Effector memory CD4-positive, alpha-beta T cell (primary cell): Measurements from ENCODE around the gene MAML2.

ENCODE experiments used
- DNase-seq, 3 donors: peaks; one replicate each; pipeline ENCODE4 v3.0.0-alpha.2; 2020
- H3K27ac ChIP-seq: 2 replicates; pipeline ENCODE4 v1.7.0; 2013; ENCODE audit warnings: mild to moderate bottlenecking, low read length, moderate library complexity; ENCODE audit not compliant: insufficient read depth, poor library complexity, severe bottlenecking
- H3K27me3 ChIP-seq: replicated peaks from 2 replicates; pipeline ENCODE4 v1.7.0; 2013; ENCODE audit warnings: mild to moderate bottlenecking, low read length; ENCODE audit not compliant: insufficient read depth, control insufficient read depth, poor library complexity, severe bottlenecking
- H3K36me3 ChIP-seq: 2 replicates; pipeline ENCODE4 v1.7.0; 2013; ENCODE audit warnings: mild to moderate bottlenecking, low read length, moderate library complexity; ENCODE audit not compliant: control insufficient read depth, insufficient read depth
- H3K4me1 ChIP-seq: 2 replicates; pipeline ENCODE4 v1.7.0; 2013; ENCODE audit warnings: low read length, mild to moderate bottlenecking; ENCODE audit not compliant: control insufficient read depth, insufficient read depth, poor library complexity, severe bottlenecking
- H3K4me3 ChIP-seq: 2 replicates; pipeline ENCODE4 v1.7.0; 2013; ENCODE audit warnings: low read length, low read depth, mild to moderate bottlenecking; ENCODE audit not compliant: insufficient read depth, poor library complexity, severe bottlenecking
- H3K9me3 ChIP-seq: 2 replicates; pipeline ENCODE4 v1.7.0; 2013; ENCODE audit warnings: mild to moderate bottlenecking, low read length, moderate library complexity; ENCODE audit not compliant: control insufficient read depth

The MAML2 gene

DNA sequence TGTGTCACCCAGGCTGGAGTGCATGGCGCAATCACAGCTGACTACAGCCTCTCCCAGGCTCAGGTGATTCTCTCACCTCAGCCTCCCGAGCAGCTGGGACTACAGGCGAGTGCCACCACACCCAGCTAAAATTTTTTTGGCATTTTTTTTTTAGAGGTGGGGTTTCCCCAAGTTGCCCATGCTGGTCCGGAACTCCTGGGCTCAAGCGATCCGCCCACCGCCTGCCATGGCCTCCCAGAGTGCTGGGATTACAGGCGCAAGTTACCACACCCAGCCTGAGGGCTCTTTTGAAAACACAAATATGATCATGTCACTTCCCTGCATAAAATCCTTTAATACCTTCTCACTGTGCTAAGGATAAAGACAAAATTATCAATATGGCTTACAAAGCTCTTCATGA, 88.1 kb downstream of the MAML2 start:
- Histone ChIP-seq H3K4me3 (no peak overlapping the region), H3K36me3 (no peaks in the 10 kb centered on the region), H3K9me3 (no peaks in the 10 kb centered on the region), H3K4me1 (peaks cover 64% of the 10 kb centered on the region), H3K27ac (peak overlapping the region; percentile 58), H3K27me3 (no peaks in the 10 kb centered on the region)
- no peak for DNase-seq

DNA sequence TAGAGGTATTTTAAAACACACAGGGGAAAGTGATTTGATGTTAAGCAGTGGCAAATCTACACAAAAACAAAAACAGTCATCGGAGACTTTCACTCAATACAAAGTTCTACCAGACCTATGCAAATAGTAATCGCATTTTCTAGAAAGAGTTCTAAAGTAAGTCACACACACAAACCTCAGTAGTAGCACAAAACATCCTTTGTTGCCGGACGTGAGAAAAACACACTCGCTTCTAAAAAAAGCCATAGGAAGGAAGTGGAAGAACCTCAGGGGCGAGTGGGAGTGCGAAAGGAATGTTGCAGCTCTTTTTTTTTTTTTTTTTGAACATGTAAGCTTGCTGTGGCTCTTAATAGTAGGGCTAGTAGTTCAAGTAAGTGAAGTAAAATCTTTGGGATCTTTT, 88.9 kb downstream of the MAML2 start:
- no peak for DNase-seq
- peak overlapping the region; percentile 58 for H3K27ac ChIP-seq
- no peaks in the 10 kb centered on the region for H3K9me3 ChIP-seq
- no peaks in the 10 kb centered on the region for H3K27me3 ChIP-seq
- no peaks in the 10 kb centered on the region for H3K36me3 ChIP-seq
- H3K4me3 ChIP-seq, result peak overlapping the region; percentile 12
- peaks cover 57% of the 10 kb centered on the region for H3K4me1 ChIP-seq

DNA sequence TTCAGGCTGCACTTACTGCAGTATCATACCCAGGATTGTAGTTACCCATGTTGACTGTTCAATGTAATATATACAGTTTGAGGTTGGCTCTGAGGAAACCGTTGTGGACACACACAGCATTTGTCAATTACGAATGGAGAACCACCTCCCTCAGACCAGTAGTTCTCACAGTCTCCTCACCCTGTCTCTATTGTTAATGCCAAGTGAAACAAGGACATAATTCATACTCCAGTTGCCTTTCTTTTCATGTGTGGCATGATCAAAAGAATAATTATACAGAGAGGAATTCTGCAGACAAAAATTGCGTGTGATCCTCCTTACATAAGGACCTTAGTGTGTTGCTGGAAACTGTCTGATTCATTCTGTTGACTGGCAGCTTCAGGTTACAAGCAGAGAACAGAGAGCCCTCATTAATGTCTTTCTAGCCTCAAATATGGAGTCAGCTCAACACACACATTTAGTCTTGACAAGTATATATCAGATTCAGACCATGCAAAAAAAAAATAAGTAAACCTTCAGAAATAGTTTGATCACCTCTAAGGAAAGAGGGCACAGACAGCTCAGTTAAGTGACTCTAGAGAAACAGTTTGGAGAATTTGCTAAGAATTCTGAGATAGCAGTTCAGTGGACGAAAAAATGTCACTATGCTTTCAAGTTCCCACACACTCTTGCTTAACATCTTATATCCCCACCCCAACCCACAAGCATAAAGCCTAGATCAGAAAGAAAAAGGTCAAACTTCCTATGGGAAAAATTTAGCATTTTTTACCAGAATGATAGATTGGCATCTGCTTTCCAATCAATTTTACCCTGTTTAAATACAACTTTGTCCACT, 96.1 kb downstream of the MAML2 start:
- DNase-seq, result no peak
- Histone ChIP-seq H3K4me3 (no peak overlapping the region), H3K9me3 (no peaks in the 10 kb centered on the region), H3K27ac (no peak overlapping the region), H3K4me1 (peaks cover 8% of the 10 kb centered on the region), H3K36me3 (no peaks in the 10 kb centered on the region), H3K27me3 (no peaks in the 10 kb centered on the region)

DNA sequence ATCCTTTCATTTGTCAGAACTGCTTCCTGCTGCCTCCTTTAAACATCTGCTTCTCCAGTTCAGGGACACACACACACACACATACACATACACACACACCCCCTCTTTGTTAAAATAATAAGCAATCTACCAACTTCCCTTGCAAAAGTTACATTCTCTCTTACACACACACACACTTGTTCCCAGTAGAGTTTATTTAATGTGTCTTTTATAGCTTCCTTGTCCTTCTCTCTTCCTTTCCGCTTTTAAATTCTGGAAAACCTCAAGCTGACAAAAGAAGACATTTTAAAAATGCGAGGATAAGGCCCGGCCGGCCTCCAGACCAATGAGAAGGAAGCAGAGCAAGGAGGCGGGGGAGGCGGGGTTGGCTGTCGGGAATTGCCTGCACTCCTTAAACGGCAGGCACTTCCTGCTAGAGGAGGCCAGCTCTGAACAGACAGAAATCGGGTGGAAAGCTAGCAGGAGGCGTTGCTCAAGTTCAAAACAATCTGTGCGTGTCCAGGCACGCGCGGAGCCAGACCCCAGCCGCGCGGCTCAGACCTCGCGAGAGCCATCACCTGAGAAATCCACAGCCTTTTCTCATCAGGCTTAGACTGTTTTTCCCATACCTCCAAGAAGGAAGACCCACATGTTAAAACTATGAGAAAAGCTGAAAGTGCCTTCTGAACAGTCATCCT, 99.9 kb downstream of the MAML2 start:
- H3K4me3 ChIP-seq, result peak overlapping the region; percentile 46
- no peaks in the 10 kb centered on the region for H3K27me3 ChIP-seq
- H3K27ac ChIP-seq, result peak overlapping the region; percentile 69
- H3K36me3 ChIP-seq, result no peaks in the 10 kb centered on the region
- H3K9me3 ChIP-seq, result no peaks in the 10 kb centered on the region
- DNase-seq, result peak; percentile 60 to 69 (median 67)
- H3K4me1 ChIP-seq, result peaks cover 8% of the 10 kb centered on the region

DNA sequence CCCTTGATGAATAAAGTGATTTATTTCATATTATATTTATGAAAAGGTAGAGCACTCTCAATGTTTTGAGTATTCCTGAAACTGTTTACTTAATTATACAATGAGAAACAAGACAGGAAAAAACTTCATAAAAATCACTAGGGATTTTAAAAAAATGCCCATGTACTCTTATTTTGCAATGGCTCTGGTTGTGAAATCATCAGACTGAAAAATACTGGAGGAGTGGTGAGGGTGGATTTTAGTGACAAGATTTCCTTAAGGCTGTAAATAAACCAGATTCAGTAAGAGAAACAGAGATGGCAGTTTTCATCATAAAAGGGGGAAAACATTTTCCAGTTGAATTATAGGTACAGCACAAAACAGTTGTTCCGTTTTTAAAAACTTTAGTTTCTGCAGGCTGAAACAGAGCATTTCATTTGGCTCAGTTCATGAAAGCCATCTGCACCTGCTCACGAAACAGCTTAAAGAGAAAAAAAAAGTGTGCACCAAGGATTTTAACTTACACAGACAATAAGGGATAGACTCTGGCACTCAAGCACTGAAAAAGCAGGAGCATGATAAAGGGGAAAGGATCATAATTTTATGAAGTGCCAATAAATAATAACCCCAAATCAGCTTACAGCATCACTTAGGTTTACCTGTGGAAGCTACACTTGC, 100.7 kb downstream of the MAML2 start:
- peak overlapping the region; percentile 69 for H3K27ac ChIP-seq
- H3K36me3 ChIP-seq, result no peaks in the 10 kb centered on the region
- DNase-seq, result no peak
- H3K27me3 ChIP-seq, result no peaks in the 10 kb centered on the region
- no peaks in the 10 kb centered on the region for H3K9me3 ChIP-seq
- peak overlapping the region; percentile 46 for H3K4me3 ChIP-seq
- peaks cover 5% of the 10 kb centered on the region for H3K4me1 ChIP-seq

DNA sequence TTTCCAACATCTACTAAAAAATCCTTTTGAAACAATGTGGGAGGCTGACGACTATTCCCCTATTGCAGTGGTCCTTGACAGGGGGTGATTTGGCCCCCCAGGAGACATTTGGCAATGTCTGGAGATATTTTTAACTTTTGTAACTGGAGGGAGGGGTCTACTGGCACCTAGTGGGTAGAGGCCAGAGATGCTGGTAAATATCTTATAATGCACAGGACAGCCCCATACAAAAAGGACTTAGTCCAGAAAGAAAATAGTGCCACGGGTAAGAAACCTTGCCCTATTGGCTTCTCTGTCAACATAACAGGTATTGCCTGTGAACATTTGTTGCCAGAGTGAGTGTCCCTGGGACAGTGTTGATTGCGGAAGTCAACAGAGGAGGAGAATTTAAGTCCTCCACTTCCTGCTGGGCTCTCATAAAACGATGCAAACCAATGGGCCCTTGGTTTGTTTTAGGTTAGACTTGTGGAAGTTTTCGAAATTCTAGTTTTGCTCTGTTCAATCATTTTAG, 101.6 kb downstream of the MAML2 start:
- DNase-seq, result no peak
- H3K9me3 ChIP-seq, result no peaks in the 10 kb centered on the region
- H3K36me3 ChIP-seq, result no peaks in the 10 kb centered on the region
- no peak overlapping the region for H3K4me3 ChIP-seq
- H3K27me3 ChIP-seq, result no peaks in the 10 kb centered on the region
- H3K4me1 ChIP-seq, result peaks cover 5% of the 10 kb centered on the region
- no peak overlapping the region for H3K27ac ChIP-seq

DNA sequence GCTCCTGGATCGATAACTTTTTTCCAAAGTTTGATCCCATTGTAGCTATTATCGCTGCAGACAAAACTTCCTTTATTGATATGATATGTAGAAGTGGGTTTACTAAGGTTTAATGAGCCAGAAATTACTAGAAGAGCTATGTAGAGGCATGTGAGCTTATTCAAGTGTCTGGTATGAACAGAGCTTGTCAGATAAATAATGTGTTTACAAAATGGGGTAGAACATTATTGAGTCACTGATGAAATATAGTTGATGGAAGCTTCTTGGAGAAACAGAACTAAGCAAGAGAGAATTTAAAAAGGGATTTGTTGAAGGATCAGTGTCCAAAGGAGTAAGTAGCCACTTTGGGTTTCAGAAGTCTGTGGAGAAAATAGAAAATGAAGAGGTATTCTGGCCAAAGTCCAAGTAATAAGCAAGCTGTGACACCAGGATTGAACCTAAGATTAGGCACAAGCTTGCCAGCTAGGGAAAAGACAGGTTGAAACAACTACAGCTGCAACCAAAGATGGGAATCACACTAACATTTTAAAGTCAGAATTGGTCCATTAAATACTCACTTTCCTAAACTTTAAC, 104.3 kb downstream of the MAML2 start:
- Histone ChIP-seq H3K27ac (no peak overlapping the region), H3K36me3 (no peaks in the 10 kb centered on the region), H3K4me1 (peaks cover under 1% of the 10 kb centered on the region), H3K9me3 (no peaks in the 10 kb centered on the region), H3K27me3 (no peaks in the 10 kb centered on the region), H3K4me3 (no peak overlapping the region)
- no peak for DNase-seq

DNA sequence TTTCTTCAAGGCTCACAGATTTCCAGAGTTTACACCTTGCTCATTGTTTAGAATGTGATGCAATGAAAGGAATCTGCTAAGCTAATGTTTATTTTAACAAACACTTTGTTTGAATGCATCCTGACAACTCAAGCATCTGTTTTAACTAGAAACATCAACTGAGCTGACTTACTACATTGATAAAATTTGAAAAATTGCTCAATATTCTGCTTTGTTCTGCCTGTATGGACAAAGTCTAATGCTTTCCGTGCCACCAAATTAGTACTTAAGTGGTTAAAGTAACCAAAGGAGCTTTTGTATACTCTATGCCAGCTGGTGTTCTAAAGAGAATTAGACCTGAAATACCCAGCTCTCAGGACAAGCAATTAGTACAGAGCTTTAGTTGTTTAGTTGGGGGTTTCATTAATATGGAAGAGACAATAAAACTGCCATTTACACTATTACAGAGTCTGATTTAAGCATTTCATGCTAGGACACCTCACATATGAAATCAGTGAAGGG, 105.2 kb downstream of the MAML2 start:
- no peaks in the 10 kb centered on the region for H3K9me3 ChIP-seq
- no peaks in the 10 kb centered on the region for H3K27me3 ChIP-seq
- no peak overlapping the region for H3K27ac ChIP-seq
- H3K4me3 ChIP-seq, result no peak overlapping the region
- H3K4me1 ChIP-seq, result no peaks in the 10 kb centered on the region
- H3K36me3 ChIP-seq, result no peaks in the 10 kb centered on the region
- DNase-seq, result no peak

DNA sequence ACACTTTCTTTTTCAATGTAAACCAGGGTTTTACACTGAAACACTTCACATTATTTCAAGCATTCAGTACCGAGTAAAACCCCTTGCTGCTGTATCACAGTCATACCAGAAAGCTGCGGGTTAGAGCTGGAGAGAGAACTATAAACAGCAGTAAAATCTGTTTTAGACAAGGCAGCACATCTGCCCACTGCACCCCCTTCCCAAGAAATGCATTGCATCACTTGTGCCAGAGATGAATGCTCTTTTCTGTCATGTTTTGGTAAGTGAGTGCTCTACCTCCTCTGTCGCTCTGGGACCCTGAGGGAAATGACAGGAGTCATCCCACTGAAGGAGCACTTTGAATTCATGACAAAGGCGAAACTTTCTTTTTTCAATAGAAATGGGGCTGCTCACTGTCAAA, 107.2 kb downstream of the MAML2 start:
- Histone ChIP-seq H3K9me3 (no peaks in the 10 kb centered on the region), H3K4me1 (no peaks in the 10 kb centered on the region), H3K27ac (no peak overlapping the region), H3K27me3 (no peaks in the 10 kb centered on the region), H3K36me3 (no peaks in the 10 kb centered on the region), H3K4me3 (no peak overlapping the region)
- no peak for DNase-seq
